GM12872 (cell line): ENCODE results near the gene EPHA7.

Experiments
- CTCF ChIP-seq: IDR thresholded peaks from 3 replicates; pipeline ENCODE4 v1.5.1; 2011; ENCODE audit warnings: low read depth, mild to moderate bottlenecking, low read length, moderate library complexity; ENCODE audit not compliant: insufficient read depth

The EPHA7 gene

GRCh38 chr6:93344333-93344835 is 75.0 kb downstream of the EPHA7 start:
- TF ChIP-seq CTCF, result no peak

GRCh38 chr6:93343476-93343875 is 75.9 kb downstream of the EPHA7 start:
- no peak for TF ChIP-seq CTCF

- TF ChIP-seq CTCF, result no peak
Measured at GRCh38 chr6:93341900-93342613, 77.3 kb downstream of the EPHA7 start.

GRCh38 chr6:93337772-93338394 is 81.5 kb downstream of the EPHA7 start:
- TF ChIP-seq CTCF, result no peak

GRCh38 chr6:93337014-93337413 is 82.3 kb downstream of the EPHA7 start:
- no peak for TF ChIP-seq CTCF

- TF ChIP-seq CTCF, result no peak
Measured at GRCh38 chr6:93329301-93330000, 89.9 kb downstream of the EPHA7 start.

- TF ChIP-seq CTCF, result no peak
Measured at GRCh38 chr6:93327857-93328256, 91.5 kb downstream of the EPHA7 start.
